Coronary artery (tissue), 2 donors: ENCODE data around the gene RERE.

Source experiments
- DNase-seq: peaks from one replicate; pipeline ENCODE4 v3.0.0-alpha.2; 2017; ENCODE audit warnings: low spot score
- H3K27ac ChIP-seq, 2 donors: fragments of 200-600 bp; sonication (generic); one replicate each; pipeline ENCODE4 v1.5.1; 2016 to 2019
- H3K4me3 ChIP-seq: fragments of 200-600 bp; sonication (generic); 2 replicates; pipeline ENCODE4 v1.5.1; 2016; ENCODE audit warnings: mild to moderate bottlenecking, moderate library complexity
- TF ChIP-seq, protein P1 (sequence below): fragments of 200-600 bp; sonication (generic); IDR thresholded peaks from one replicate; pipeline ENCODE4 v1.5.1; 2019; ENCODE audit warnings: antibody characterized with exemption

RERE gene

DNA sequence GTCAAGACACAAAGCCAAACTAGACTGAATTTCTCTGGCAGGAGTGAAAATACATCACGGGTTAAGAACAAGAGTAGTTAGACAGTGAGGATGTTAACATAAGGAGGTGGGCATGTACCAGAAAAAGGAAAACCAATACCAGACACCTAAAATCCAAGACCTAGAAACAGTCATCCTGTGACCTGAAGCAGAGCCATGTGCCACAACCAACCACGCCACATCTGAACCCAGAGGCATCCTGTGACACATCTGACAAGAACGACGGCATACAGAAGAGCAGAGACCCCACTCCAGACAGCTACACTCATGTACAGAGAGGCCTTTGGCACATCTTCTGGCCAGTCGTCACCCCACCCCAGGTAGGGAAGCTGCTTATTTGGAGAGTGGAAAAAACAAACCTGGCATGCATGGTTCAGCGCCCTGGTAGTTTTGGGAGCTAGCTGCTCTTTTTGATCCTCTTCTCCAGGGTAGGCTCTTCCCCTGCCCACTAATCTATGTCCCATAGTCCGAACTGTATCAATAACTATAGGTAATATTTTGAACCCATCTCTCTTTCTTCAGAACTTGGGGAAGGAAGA lies 427.4 kb downstream of the RERE start:
- no peak for DNase-seq
- Histone ChIP-seq H3K27ac (no peak overlapping the region), H3K4me3 (no peak overlapping the region)
- TF ChIP-seq, protein P1, sequence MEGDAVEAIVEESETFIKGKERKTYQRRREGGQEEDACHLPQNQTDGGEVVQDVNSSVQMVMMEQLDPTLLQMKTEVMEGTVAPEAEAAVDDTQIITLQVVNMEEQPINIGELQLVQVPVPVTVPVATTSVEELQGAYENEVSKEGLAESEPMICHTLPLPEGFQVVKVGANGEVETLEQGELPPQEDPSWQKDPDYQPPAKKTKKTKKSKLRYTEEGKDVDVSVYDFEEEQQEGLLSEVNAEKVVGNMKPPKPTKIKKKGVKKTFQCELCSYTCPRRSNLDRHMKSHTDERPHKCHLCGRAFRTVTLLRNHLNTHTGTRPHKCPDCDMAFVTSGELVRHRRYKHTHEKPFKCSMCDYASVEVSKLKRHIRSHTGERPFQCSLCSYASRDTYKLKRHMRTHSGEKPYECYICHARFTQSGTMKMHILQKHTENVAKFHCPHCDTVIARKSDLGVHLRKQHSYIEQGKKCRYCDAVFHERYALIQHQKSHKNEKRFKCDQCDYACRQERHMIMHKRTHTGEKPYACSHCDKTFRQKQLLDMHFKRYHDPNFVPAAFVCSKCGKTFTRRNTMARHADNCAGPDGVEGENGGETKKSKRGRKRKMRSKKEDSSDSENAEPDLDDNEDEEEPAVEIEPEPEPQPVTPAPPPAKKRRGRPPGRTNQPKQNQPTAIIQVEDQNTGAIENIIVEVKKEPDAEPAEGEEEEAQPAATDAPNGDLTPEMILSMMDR = no peak

DNA sequence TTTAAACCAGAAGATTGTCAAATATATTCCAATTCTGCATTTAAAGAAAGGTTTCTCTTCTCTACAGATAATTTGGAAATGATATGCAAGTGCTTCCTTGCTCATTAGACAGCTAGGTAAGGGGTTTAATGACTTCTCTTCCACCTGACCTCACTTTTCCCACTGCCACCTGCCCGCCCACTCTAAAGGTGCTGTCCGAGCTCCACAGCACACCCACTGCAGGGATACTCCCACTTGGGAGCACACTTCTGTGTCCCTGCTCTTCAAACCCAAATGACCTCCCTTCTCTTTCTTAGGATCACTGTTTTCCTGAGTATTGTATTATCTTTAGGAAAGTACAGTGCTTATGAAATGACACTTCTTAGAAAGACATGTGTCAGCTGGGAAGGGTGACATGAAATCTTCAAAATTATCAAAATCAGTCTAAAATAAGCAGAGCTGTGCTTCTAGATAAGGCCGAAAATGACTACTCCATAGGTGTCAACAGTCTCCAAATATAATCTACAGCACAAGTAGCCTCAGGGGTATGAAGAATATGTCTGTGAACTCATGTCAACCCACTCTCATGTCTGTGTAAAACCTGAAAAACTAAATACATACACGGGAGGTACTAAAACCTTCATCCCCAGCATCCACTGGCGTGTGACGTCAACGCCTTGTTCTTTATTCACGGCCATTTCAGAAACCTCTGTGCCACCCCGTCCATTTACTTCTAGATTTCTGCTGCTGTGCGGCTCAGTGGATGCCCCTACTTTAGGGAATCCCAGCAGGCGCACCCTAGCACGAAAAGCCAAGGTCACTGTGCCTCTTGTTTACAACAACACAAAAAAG lies 428.5 kb downstream of the RERE start:
- TF ChIP-seq, protein P1 = no peak
- H3K4me3 ChIP-seq = no peak overlapping the region
- no peak overlapping the region for H3K27ac ChIP-seq
- no peak for DNase-seq

- Histone ChIP-seq H3K27ac (no peak overlapping the region), H3K4me3 (no peak overlapping the region)
- DNase-seq = no peak
- TF ChIP-seq, protein P1 = no peak
Measured at GRCh38 chr1:8386247-8386646, 431.2 kb downstream of the RERE start.

DNA sequence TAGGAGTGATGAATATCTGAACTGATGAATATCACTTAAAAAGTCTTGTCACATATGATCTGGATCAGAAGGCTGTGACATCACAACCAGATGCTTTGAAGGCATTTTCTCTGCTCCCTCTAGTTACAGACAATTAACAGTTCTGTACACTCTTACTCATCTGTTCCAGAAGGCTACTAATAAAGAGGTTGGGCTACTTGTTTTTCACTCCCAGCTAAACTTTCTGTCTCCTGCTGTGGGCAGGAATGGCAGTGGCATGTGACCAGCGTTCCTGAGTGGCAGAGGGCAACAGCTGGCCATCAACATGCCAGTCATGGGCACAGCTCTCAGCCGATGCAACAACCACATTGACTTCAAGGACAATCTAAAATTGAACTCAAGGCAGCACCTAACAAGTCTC lies 432.9 kb downstream of the RERE start:
- TF ChIP-seq, protein P1 = no peak
- no peak for DNase-seq
- no peak overlapping the region for H3K4me3 ChIP-seq
- H3K27ac ChIP-seq = peak overlapping the region in 1 of 2 donors; percentile 34

GRCh38 chr1:8384088-8384487 lies 433.4 kb downstream of the RERE start:
- no peak for DNase-seq
- peak overlapping the region in 1 of 2 donors; percentile 34 for H3K27ac ChIP-seq
- no peak overlapping the region for H3K4me3 ChIP-seq
- TF ChIP-seq, protein P1 = no peak

DNA sequence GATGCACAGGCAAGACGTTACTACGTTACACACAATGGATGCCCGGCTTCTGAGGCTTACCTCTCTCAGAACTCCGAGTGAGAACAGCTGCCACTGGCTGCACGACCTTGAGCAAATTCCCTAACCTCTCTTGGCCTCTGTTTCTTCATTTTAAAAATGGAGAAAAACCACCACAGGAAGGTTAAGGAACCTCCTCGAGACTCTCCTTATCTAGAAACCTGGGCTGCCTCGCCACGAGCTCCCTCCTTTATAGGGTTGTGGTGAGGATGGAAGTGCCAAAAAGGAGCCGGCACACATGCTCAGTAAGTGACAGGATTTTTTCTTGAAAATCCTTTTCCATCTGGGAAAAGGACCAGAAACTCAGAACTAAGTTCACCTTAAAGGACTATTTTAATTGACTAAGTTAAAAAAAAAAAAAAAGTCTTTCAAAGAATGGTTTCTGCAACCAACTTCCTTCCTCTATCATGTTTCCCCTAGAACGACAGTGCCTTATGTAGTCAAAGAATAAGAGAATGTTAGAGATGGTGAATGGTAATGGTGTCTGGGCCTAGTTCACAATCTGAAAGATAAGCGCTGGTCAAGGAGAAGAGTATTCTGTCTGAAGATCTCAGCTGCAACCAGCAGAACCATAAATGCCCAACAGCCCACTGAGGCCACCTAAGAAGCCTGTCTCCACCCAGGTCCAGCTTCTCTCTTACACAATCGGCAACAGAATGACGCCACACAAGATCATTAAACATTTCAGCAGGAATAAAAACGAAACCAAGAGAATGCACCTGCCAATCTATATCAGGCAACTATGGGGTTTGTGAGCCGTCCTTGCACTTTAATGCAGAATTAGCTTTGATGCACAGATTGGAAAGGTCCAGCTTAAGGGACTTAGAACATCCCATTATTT lies 434.6 kb downstream of the RERE start:
- TF ChIP-seq, protein P1 = no peak
- H3K4me3 ChIP-seq = peak overlapping the region; percentile 4
- peak overlapping the region in 1 of 2 donors; percentile 17 for H3K27ac ChIP-seq
- no peak for DNase-seq
